GM20431 (cell line): ENCODE data around the gene FAM222A.

Experiments
- in situ Hi-C: fragments of 300-500 bp; cut with MseI, MboI; formaldehyde crosslinking; loops from one replicate; pipeline ENCODE4 v1.15.0; 2020; ENCODE audit warnings: low sequenced_read_pairs; ENCODE audit not compliant: unreplicated experiment

The FAM222A gene

DNA sequence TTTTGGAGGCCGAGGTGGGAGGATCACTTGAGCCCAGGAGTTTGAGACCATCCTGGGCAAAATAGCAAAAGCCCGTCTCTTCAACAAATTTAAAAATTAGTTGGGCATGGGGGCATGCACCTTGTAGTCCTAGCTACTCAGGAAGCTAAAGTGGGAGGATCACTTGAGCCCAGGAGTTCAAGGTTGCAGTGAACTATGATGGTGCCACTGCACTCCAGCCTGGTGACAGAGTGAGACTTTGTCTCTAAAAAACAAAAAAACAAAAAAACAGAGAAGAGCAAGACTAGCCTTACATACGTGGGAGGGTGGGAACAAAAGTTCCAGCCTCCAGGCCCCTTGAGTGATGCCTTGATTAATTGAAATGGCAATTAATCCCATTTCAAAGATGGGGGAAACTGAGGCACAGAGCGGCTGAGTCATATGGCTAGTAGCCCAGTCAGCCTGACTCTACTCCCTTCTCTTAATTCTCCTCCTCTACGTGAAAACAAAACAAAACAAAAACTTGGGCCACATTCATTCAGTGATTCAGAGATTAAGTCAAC is 3.3 kb upstream of the FAM222A start:
- in situ Hi-C loops = no loop called here

DNA sequence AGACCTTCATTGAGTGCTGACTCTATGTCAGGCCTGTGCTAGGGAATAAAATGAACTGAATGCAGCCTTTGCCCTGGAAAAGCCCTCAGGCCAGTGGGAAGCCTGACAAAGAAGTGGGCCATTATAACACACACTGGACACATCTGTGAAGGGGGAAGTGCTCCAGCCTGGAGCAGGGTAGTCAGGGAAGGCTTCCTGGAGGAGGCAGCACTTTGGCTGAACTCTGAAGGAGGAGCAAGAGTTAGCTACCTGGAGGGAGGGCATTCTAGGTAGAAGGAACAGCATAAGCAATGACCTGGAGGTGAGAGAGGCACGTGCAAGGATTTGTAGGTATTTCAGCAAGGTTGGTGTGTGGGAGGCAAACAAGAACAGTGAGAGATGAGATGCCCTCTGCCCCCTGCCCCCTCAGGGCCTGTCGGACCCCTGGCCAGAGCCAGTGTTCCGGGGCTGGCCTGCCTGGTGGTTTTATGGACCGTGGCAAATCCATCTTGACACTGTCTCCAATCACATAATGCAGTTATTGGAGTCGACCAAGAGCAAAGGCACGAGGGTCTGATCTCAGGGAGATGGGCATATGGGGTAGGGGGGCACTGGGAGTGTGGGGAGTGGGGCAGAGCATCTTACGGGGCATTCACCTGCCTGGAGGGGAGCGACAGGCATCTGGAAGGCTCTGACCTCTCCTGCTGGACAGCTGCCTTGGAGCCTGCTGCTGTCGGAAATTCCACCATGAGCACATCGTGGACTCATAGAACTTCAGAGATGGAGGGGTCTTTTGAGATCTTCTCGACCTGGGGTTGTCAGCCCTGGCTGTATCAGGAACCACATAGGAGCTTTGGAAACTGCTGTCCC is 2.7 kb upstream of the FAM222A start:
- in situ Hi-C loops = no loop called here

DNA sequence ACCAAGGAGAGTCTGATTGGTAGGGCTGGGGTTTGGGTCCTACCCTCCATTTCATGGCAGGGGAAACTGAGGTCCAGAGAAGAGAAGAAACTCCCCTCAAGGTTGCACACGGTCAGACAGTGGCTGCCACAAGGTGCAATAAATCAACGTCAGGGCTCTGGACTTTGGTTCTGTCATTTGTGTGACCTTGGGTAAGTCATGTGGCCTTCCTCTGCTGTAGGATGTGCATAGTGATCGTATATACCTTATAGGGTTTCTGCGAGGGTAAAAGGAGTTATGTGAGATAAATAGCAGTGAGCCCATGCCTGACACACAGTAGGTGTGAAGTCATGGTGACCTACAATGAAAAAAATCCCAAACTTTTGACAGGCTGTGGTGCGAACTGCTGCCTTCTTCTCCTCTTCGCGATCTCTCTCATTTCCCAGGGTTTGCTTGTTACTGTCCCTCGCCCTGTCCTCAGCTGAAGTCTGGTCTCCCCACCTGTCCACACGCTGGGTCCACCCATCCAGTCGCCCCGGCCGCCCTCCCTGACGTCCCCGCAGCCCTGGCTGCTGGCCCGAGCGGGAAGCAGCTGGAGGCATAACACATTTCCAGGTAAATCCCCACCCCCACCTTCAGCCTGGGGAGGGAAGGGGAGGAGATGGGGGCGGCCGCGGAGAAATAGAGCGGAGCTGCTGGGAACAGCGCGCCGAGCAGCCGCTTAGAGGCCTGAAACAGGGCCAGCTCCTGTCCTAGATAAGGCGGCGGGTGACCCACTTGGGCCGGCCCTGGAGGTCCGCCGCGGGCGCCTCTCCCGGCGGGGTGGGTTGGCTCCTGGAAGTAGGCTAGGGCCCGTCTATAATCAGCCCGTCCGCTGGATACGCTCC is 1.8 kb upstream of the FAM222A start:
- in situ Hi-C loops = no loop called here

DNA sequence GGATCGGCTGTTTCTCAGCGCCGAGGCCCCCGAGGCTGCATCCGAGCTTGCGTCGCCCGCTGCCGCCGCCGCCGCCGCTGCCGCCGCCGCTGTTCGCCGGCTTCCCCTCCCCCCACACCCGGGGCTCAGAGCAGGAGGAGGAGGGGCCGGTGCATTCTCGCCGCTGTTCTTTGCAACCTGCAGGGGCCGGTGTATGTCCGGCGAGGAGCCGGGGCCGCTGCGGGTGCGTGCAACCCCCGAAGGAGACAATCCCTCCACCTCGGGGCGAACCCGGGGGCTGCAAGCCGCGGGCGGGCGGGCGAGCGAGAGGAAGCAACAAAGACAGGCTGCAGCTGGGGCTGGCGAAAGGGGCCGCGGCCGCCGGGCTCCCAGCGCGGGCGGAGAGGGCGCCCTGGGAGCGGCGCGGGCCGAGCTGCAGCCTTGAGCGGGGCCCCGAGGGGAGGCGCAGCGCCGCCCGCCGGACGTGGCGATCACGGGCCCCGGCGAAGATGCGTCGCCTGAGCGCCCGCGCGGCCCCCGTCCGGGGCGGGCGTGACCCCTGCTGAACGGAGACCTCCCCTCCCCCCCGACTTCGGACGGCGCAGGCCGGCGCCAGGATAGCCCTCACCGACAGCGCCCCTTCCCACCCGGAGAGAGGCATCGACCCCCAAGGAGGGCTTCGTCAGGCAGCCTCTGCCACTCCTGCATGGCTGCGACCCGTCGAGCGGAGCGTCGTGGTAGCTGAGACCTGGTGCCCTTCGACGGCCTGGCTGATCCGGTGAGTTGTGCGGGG is 702 bp downstream of the FAM222A start:
- in situ Hi-C loops = no loop called here

DNA sequence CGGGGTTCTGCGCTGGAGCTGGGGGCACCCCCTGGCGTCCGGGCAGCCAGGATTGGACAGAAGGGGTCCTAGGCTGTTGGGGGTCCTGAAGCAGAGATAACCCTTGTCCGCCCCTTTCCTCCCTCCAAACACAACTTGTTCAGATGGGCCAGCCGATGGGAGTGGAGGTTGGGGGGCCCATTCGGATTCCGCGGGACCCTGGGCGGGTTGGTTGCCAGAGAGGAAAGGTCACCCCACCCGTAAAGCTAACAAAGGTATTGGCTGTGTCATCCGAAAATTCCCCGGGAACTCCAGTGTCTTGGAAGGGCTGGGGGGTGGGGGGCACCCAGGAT is 1.3 kb downstream of the FAM222A start:
- in situ Hi-C loops = no loop called here

DNA sequence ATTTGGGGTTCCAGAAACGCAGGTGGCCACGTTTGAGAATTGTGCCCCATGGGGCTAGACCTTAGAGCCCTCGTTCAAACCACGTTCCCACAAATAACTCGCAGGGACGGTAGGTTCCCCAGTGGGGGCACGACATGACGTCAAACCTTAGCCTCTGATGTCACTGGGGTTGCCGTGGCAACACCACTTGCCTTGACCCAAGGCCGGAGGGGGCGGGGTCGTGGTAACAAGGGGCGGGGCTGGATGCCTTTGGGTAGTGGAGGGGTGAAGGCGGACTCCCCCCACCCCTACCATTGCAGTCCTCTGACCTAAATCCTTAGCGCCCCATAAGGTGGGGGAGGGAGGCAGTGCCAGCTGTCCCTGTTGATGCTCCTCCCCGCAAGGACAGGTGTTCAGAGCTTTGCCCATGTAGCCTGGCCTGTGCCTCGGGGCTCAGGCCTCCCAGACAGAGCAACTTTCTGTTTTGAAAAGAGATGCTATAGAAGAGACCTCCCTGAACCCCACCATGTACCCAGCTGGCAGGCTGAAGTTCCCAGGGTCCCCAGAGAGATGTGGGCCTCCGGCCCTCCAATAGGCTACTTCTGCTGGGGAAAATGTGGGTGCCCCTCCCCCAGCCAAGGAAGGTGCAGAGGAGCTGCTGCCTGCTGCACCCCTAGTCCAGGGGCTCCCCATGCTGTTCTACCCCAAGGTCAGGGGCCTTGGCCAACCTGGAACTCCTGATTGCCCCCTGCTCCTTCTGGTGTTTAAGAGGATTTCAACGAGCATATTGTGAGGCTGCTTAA is 1.9 kb downstream of the FAM222A start:
- in situ Hi-C loops = no loop called here

DNA sequence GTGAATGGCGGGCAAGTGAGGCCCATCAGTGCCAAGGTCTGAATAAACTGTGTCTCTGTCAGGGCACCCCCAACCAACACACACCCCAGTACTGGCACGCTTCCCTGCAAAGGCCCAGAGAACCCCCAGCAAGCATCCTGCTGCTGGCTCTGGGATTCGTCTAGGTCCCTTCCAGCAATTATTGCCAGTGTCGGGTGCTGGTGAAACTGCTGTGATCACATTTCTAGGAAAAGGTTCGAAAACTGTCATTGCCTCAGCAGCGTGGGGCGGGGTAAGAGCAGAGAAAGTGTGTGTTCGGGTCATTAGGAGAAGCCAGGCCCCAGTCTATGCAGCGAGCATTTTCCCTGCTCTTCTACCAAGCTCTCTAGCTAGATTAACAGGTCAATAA is 2.5 kb downstream of the FAM222A start:
- in situ Hi-C loops = no loop called here

DNA sequence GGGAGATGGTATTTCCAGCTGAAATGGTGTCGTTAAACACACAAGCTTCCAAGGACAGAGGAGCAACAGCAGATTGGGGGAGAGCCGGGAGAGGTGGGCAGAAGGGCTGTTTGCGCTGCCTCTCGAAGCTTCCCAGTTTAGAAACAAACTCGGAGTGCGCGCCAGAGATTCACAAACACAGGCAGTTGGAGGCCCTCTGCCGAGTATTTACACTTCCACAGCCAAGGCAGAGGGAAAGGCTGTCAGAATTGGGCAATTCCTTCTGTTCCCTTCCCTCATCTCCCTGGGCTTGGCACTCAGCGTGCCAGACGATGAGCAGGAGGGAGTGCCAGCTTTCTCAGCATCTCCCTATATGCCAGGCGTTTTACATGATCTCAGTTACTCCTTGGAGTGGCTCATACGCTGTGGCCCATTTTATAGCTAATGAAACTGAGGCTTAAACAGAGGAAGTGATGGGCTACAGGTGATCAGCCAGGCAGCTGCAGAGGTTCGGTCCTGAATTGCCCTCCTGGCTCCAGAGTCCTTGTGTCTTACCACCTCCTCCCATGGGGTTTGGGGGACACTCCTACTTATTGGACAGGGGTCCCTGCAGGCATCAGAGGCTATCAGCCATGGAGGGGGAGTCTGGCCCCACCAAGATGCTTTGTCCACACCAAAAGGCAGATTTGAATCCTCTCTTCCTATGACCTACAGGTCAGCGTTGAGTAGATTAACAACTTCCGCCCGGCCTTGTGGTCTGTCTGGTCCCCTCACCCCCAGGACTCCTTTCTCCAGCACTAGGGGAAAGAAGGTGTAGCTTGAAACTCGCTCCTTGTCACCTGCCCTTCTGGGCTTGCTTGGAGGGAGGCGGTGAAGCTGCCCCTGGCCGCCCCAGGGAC is 3.1 kb downstream of the FAM222A start:
- in situ Hi-C loops = no loop called here

DNA sequence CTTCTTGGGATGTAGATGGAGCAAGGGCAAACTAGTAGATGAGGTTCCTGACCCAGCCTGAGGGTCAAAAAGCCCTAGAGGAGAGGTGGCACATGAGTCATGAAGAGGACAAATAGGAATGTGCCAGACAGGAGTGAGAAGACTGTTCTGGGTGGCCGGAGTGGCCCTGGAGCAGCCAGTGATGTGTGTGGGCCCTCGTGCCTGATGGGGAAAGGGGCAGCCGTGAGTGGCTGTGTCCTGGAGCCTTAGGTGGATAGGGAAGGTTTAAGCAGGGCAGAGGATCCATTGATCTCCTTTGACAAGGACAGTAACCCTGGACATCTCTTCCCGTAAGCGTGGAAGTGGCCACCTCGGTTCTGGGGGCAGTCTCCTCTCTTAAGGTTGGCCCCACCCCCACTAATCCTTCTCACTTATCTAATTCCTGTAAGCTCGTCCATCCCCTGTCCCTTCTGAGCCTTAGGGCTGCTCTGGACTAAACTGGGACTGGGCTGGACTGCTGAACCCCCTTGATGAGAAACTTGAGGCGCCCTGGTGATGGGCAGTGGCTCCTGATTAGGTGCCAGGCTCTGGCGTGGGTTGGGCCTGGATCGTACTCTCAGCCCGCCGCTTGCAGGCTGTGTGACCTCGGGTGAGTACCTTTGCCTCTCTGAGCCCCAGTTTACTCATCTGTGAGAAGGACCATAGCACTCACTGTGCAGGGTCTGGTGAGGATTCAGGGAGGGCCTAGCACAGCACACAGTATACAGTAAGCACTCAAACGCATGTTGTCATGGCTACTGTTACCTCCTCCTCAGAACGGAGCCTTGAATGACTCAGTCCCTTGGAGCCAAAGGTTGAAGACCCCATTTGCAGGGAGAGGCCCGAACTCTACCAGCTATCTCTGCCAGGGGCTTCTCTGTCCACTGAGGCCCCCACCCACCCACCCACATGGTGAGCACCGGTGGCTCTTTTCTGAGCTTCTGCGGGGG is 4.0 kb downstream of the FAM222A start:
- in situ Hi-C loops = no loop called here

DNA sequence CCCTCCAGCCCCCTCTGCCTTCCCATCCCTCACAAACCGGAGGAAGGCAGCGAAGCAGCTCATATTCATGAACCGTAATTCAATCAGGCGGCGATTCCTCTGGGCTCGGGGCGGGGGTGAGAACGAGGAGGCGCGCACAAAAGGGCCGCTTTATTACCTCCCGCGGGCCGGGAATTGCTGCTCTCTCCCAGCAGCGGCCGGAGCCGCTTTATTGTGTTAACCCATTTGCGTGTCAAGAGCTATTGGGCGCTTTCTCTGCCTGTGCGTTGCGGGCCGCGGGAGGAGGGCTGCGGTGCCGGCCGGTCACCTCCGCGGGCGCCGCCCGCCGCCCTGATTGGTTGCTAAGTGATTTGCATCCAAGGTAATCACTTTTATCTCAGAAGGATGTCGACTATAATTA is 4.8 kb downstream of the FAM222A start:
- in situ Hi-C loops = no loop called here

DNA sequence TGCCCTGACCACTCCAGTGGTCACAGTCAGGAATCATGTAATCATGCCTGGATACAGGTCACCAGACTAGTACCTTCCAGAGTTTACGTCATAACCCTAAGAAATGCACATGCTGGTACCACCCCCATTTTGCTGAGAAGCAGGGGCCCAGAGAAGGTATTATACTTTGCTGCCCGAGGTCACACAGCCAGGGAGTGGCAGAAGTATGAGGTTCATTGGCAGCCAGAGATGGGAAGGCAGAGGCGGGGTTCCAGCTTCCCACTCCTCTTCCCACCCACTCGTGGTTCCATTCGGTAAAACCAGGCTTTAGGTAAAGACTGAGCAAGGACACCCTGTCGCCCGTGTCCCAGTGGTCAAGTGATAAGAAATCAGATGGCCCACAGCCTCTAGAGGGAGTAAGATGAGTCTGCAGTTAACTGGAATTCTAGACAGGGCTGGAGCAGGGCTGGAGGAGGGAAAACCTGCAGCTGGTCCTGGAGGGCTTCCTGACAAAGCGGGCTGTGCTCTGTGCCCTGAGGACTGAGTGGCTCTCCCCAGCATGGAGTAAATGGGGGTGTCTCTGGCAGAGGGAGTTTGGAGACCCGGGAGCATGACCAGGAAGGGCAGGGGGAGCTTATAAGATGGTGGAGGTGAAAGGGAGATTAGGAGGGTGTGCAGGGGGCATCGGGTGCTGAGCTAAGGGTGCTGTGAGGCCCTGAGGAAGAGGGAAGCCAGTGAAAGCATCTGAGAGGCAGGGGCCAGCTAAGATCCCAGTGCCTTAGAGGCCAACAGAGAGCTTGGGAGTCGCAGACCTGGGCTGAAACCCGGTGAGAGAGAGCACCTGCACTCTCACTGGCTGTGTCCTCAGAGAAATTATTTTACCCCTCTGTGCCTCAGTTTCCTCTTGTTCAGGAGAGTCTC is 5.7 kb downstream of the FAM222A start:
- in situ Hi-C loops = no loop called here

DNA sequence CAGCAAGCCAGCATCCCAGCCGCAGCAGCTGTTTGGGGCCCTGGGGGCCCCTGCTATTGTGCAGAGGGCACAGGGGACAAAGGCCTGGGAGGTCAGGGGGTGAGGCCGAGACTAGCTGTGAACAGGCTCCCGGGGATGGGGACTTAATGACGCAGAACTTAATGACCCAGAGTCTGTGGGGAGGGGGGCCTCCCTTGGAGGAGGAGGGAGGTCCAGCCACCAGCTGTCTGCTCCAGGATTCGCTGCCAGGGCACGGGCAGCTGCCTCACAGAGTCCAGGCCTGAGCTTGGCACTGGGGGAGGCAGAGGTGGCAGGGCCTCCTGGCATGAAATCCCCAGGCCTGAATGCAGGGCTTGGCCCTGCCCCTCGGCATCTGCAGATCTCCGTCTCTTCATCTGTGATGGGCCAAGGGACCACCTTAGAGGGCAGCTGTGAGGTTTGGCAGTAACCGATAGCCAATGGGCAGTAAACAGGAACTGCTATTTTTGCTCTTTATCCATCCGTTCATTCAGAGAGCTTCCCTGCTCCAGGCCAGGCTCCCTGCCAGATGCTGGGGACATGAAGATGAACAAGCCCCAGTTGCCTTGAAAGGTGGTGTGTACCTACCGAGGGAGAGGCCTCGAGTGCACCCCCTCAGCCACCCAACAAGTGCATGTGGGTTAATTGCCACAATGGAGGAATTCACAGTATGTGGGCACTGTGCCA is 6.7 kb downstream of the FAM222A start:
- in situ Hi-C loops = no loop called here

DNA sequence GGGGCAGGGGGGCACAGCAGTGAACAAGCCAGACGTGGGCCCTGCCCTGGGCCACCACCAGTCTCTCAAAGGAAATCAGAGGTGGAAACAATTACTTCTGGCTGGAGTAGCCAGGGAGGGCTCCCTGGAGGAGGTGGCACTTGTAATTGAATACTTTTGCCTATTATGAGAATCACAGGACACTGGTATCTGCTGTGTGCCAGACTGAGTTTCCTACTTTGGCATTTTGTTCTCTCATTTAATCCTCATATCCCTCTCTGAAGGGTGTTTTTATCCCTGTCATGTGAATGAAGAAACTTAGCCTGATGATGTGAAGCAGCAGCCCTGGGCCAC is 7.2 kb downstream of the FAM222A start:
- in situ Hi-C loops = no loop called here

DNA sequence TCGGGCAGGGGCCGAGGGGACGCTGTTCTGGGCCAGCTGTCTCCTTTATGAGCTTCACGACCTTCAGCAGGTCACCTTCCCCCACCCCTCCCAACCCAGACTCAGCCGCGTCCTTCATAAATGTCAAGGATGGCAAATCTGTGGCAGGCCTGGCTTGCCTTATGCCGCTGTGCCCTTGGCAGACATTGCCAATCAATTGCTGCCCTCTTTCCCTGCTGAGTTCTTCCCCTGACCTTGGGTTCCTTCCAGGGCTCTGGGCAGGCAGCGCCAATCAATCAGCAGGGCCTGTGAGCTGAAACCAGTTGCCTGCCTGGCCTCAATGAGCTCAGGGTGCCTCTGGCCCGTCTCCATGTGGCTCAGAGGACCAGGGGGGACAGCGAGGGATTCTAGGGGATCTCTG is 7.7 kb downstream of the FAM222A start:
- in situ Hi-C loops = no loop called here

DNA sequence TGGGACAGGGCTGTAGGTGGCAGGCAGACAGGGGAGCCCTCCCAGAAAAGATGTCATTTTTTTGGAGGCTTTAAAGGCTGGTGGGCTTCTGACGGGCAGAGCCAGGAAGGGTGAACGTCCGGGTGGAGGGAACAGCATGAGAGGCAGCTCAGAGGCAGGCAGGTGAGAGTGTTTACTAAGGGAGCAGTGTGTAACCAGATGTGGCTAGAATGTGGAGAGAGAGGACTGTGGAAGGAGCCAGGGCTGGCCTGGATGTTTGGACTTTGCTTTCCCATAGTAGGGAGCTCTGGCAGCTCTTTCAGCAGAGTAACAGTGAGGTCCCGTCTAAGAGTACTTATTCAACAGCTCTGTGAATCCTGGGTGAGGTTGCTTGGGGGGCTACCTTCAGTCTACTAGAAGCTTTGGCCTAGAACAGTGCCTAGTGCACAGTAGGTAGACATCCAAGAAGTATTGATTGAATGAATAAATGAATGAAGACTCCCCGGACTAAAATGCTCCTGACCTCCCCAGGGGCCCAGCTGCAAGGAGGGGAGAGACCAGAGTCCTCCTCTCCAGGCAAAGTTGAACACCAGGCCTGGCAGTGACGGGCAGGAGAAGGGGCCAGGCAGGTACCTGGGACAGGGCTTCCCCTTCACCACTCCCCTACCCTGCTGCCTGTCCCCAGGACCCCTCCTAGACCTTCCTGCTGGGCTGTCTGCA is 8.5 kb downstream of the FAM222A start:
- in situ Hi-C loops = no loop called here

DNA sequence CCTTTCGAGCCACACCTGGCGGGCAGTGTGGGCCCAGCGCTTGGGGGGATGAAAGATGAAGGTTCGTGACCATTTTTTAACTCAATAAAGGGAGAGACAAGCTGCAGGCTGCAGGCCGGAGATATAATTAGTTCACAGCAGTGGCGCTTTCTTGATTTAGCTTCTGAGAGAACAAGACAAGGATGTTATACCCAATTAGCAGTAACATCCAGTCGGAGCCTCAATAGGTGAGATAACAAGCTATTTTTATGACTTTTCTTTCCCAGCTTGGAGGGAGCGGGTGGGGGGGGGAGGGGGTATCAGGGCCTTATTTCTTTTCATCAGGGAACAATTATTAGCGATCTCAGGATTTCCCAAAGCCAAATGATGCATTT is 9.1 kb downstream of the FAM222A start:
- in situ Hi-C loops = no loop called here
